Subcutaneous adipose tissue (tissue), 4 donors: ENCODE results near the gene PUSL1. TPM values are rescaled to one million over a fixed set of nuclear protein-coding genes. Genes with fewer than 3 reads are reported as not detected.

Experiments used
- total RNA-seq, 4 donors: library from RNA; depleted of rRNA; stranded (reverse); fragments of >200 nt; gene quantifications; one replicate each; pipeline ENCODE4 v1.1.0, GENCODE V29; 2016
- TF ChIP-seq, protein P1 (sequence below): fragments of 450-650 bp; IDR thresholded peaks from one replicate; pipeline ENCODE4 v1.5.1; 2016; ENCODE audit warnings: low read depth, mild to moderate bottlenecking, control low read depth, antibody characterized with exemption, moderate library complexity

The PUSL1 gene
- total RNA-seq, 4 donors from 2014 or later: 7.2 to 12.9 (median 10.9) TPM

- TF ChIP-seq, protein P1, sequence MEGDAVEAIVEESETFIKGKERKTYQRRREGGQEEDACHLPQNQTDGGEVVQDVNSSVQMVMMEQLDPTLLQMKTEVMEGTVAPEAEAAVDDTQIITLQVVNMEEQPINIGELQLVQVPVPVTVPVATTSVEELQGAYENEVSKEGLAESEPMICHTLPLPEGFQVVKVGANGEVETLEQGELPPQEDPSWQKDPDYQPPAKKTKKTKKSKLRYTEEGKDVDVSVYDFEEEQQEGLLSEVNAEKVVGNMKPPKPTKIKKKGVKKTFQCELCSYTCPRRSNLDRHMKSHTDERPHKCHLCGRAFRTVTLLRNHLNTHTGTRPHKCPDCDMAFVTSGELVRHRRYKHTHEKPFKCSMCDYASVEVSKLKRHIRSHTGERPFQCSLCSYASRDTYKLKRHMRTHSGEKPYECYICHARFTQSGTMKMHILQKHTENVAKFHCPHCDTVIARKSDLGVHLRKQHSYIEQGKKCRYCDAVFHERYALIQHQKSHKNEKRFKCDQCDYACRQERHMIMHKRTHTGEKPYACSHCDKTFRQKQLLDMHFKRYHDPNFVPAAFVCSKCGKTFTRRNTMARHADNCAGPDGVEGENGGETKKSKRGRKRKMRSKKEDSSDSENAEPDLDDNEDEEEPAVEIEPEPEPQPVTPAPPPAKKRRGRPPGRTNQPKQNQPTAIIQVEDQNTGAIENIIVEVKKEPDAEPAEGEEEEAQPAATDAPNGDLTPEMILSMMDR: no peak
Observed at GRCh38 chr1:1304331-1305299, 3.8 kb upstream of the PUSL1 start.

GRCh38 chr1:1305300-1306069, 2.9 kb upstream of the PUSL1 start:
- TF ChIP-seq, protein P1: no peak

DNA sequence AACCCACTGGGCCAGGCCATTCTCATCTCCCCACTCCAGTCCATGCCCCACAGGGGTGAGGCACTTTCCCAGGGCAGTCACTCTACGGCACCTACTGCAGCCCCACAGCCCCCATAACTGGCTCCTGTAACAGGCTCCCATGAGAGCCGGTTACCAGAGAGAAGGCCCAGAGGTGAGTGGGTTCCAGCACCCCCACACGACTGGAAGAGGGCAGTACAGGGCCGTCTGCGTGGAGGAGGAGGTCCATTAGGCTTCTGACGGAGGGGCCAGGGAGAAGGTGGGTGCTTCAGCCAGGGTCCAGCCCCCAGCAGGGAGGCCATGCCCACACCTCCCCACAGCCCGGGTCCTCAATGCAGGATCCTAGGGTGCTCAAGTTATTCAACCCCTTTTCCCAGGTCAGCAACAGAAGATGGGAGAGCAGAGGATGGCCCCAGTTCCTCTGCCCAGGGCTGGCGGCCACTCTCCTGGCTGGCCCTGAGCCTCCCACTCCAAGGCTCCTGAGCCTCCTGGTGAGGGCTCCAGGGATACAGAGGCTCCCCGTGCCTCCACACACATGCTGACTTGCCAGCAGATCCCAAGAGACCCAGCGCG, 2.2 kb upstream of the PUSL1 start:
- TF ChIP-seq, protein P1: no peak

GRCh38 chr1:1306661-1307260, 1.6 kb upstream of the PUSL1 start:
- TF ChIP-seq, protein P1: no peak

GRCh38 chr1:1307261-1307922, 1.0 kb upstream of the PUSL1 start:
- TF ChIP-seq, protein P1: no peak

DNA sequence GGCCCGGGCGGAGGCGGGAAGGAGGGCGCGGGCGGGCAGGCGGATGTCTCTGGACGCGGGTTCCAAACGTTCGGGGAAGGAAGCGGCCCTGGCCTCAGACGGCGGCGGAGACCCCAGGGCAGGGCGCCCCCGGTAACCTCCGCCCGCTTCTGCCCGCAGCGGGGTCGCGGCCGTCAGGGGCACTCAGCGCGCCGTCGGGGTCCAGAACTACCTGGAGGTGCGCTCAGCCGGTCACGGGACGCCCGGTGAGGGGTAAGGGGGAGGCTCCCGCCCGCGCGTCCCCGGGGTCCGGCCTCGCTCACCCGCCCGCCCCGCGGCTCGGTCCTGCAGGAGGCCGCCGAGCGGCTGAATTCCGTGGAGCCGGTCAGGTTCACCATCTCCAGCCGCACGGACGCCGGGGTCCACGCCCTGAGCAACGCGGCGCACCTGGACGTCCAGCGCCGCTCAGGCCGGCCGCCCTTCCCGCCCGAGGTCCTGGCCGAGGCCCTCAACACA, 406 bp downstream of the PUSL1 start:
- TF ChIP-seq, protein P1: no peak
